Adipocyte (in vitro differentiated cells): Measurements from ENCODE around the gene CHMP4A.

Experiments
- DNase-seq: peaks from one replicate; pipeline ENCODE4 v3.0.0-alpha.2; 2015; ENCODE audit warnings: low read depth
- H3K27me3 ChIP-seq: replicated peaks from 2 replicates; pipeline ENCODE4 v1.7.0; 2013; ENCODE audit warnings: mild to moderate bottlenecking, low read length, moderate library complexity; ENCODE audit not compliant: control insufficient read depth, insufficient read depth
- H3K36me3 ChIP-seq: 2 replicates; pipeline ENCODE4 v1.7.0; 2013; ENCODE audit warnings: low read length, mild to moderate bottlenecking, moderate library complexity; ENCODE audit not compliant: control insufficient read depth, insufficient read depth, severe bottlenecking
- H3K4me1 ChIP-seq: 2 replicates; pipeline ENCODE4 v1.7.0; 2013; ENCODE audit warnings: mild to moderate bottlenecking, low read length, moderate library complexity; ENCODE audit not compliant: control insufficient read depth, insufficient read depth
- H3K4me3 ChIP-seq: 2 replicates; pipeline ENCODE4 v1.7.0; 2013; ENCODE audit warnings: mild to moderate bottlenecking, low read length, moderate library complexity
- H3K9ac ChIP-seq: 2 replicates; pipeline ENCODE4 v1.7.0; 2013; ENCODE audit warnings: mild to moderate bottlenecking, low read length, moderate library complexity
- H3K9me3 ChIP-seq: 2 replicates; pipeline ENCODE4 v1.7.0; 2013; ENCODE audit warnings: mild to moderate bottlenecking, low read length, moderate library complexity; ENCODE audit not compliant: control insufficient read depth

The CHMP4A gene

DNA sequence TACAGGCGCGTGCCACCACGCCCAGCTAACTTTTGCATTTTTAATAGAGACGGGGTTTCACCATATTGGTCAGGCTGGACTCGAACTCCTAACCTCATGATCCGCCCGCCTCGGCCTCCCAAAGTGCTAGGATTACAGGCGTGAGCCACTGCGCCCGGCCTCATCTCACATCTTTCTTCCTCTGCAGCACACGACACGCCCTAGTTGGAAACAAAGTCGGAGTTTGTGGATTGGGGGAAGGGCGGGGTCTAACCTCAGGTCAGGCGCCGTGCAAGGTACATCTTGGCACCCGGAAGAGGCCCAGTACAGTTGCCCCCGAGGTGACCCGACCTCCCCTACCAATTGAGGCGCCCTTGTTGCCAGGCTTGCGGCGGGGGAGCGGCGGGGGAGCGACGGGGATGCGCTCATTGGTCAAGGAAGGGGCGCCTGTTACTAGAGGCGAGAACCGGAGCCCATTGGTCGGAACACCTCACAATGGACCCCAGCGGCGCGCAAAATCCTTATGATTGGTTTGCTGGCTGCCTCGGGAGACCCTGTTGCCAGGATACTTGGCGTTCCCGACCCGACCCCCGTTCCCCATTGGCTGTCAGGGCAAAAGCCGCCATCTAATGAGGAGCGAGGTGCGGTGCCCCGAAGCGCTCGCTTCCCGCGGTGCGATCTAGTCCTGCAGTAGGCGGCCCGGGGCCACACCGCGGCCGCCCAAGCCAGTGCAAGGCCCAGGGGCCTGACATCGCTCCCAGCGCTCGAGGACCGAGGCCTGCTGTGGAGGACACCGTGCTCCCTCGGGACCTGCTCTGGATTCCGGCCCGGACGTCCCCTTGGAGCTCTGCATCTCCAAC is 41.6 kb downstream of the CHMP4A start, which contains the start of gene REC8:
TSS of gene REC8 (plus strand) at position 659 of the 839 bp plus-strand sequence. CDS start 473 bp downstream, outside the sequence.
- H3K27me3 ChIP-seq: no peaks in the 10 kb centered on the region
- H3K9ac ChIP-seq: no peak within 1 kb of the TSS
- no peak within 1 kb of the TSS for H3K4me3 ChIP-seq
- H3K36me3 ChIP-seq: peaks cover 16% of the 10 kb centered on the region
- no peaks in the 10 kb centered on the region for H3K4me1 ChIP-seq
- H3K9me3 ChIP-seq: no peaks in the 10 kb centered on the region
- DNase-seq: no peak

DNA sequence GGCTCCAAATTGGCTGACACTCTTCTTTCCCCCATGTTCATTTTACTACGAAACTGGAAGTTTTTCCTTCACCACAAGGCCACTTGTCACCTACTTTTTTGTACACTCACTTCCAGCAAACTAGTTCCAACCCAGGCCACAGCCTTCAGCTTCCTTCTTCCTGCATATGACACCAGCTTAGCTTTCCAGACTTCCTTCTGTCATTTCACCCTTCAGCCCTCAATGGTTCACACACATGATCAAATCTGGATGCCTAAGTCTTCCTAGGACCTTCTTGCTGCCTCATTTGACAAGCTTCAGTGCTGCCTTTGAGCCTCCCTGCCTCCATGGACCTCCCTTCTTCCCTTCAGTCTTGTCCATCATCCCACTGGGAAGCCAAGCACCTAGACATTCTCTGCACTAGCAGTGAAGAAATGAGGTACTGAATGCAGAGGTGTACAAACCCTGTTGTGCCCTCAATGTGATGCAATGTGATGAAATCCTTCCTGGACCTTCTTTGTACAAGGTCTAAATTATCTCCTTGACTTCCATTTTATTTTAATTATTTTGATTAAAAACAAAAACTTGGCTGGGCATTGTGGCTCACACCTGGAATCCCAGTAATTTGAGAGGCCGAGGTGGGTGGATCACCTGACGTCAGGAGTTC is 45.7 kb downstream of the CHMP4A start:
- H3K9me3 ChIP-seq: no peaks in the 10 kb centered on the region
- H3K36me3 ChIP-seq: peaks cover 48% of the 10 kb centered on the region
- no peak overlapping the region for H3K4me3 ChIP-seq
- H3K27me3 ChIP-seq: no peaks in the 10 kb centered on the region
- H3K9ac ChIP-seq: no peak overlapping the region
- H3K4me1 ChIP-seq: no peaks in the 10 kb centered on the region
- no peak for DNase-seq

DNA sequence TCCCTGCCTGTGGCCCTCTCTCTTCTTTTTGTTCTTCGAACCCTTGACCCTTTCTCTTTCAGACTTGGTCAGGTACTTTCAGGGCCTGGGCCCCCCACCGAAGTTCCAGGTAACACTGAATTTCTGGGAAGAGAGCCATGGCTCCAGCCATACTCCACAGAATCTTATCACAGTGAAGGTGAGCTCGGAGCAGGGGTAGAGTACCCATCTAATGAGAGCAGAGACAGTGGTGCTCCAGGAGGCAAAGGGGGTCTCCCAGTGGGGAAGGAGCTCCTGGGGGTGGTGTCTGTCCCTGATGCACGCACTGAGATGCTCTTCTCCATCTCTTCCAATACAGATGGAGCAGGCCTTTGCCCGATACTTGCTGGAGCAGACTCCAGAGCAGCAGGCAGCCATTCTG is 47.5 kb downstream of the CHMP4A start:
- no peaks in the 10 kb centered on the region for H3K27me3 ChIP-seq
- H3K4me1 ChIP-seq: peaks cover 13% of the 10 kb centered on the region
- peaks cover 48% of the 10 kb centered on the region for H3K36me3 ChIP-seq
- no peak for DNase-seq
- H3K9ac ChIP-seq: no peak overlapping the region
- H3K9me3 ChIP-seq: no peaks in the 10 kb centered on the region
- H3K4me3 ChIP-seq: no peak overlapping the region

DNA sequence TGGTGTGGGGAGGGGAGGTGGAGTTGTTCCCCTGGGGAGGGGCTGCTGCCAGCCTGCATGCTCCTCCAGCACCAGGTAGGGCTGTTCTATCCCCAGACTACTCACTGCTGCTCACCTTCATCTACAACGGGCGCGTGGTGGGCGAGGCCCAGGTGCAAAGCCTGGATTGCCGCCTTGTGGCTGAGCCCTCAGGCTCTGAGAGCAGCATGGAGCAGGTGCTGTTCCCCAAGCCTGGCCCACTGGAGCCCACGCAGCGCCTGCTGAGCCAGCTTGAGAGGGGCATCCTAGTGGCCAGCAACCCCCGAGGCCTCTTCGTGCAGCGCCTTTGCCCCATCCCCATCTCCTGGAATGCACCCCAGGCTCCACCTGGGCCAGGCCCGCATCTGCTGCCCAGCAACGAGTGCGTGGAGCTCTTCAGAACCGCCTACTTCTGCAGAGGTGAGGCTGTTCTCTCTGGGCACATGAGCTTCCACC is 48.7 kb downstream of the CHMP4A start:
- Histone ChIP-seq H3K27me3 (no peaks in the 10 kb centered on the region), H3K4me1 (peaks cover 13% of the 10 kb centered on the region), H3K36me3 (peaks cover 60% of the 10 kb centered on the region), H3K4me3 (no peak overlapping the region), H3K9ac (no peak overlapping the region), H3K9me3 (no peaks in the 10 kb centered on the region)
- no peak for DNase-seq

DNA sequence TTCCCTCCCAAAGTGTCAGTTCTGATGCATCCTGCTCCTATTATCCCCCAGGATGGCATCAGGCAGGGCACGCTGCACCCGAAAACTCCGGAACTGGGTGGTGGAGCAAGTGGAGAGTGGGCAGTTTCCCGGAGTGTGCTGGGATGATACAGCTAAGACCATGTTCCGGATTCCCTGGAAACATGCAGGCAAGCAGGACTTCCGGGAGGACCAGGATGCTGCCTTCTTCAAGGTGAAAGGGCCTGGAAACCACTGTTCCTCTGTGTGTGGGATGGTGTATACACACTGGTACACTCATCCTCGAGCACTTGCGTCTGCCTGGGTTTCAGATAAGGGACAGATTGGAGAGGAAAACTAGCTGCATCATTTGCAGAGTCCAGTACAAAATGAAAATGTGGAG is 51.2 kb downstream of the CHMP4A start:
- H3K36me3 ChIP-seq: peaks cover 71% of the 10 kb centered on the region
- no peak for DNase-seq
- peak overlapping the region; percentile 92 for H3K4me3 ChIP-seq
- H3K27me3 ChIP-seq: no peaks in the 10 kb centered on the region
- H3K9ac ChIP-seq: peak overlapping the region; percentile 96
- H3K9me3 ChIP-seq: no peaks in the 10 kb centered on the region
- H3K4me1 ChIP-seq: peaks cover 13% of the 10 kb centered on the region

DNA sequence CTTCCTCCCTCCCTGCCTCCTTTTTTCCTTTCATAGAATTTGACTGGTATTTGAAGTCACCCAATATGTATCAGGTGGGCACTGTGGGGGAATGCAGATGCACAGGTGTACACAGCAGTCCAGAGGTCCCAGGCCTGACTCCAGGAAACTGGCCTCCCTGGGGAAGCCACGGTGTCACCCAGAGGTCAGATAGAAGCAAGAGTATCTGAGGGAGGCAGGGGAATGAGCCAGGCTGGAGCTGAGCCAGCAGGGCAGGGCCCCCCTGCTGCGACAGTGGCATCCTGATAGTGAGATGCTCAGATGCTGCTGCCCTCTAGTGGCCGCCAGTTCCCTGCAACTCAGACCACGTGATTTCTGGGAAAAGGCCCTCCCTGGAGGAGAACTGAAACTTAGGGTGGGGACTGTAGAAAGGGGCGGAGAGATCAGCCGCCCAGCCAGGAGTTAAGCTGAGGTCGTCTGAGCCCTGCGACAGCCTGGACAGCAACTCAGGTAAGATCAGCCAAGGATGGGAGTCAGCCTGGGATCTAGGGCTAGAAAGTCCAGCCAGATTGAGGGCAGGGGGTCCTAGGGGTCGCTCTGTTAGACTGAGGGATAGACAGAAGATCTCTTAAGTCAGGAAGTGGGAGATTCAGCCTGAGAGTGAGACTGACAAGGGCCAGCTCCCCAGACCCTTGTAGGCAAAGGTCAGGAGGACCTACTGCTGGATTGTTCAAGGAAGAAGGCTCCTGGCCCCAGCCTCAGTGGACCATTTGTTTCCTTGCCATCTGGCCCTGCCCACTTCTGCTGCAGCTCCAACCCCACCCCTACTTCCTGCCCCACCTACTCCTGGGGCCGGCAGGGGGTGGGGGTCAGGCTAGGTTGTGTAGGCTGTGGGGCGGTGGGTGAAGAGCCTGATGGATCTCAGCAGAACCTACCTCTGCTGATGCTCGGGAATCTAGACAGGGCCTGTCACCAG is 52.2 kb downstream of the CHMP4A start, which contains the start of gene IRF9:
TSS of gene IRF9 (plus strand) at position 416 of the 955 bp plus-strand sequence. CDS start 880 bp downstream, outside the sequence.
- Histone ChIP-seq H3K9me3 (no peaks in the 10 kb centered on the region), H3K27me3 (no peaks in the 10 kb centered on the region), H3K4me3 (peak within 1 kb of the TSS; percentile 92), H3K36me3 (peaks cover 71% of the 10 kb centered on the region), H3K9ac (peak within 1 kb of the TSS; percentile 96), H3K4me1 (peaks cover 13% of the 10 kb centered on the region)
- DNase-seq: peak; percentile 97

DNA sequence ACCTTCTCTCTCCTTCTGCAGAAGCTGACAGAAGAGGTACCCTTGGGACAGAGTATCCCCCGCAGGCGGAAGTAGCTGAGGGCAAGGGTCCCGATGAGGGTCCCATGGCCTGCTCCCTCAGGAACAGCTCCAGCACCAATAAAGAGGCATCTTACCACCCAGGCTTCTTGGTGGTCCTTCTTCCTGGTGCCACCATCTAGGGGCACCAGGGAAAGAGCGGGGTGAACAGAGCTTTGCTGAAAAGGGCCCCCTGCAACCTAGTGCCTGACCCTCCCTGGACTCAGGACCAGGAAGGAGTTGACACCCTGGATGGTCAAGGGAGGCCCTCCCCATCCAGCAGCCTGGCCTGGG is 52.8 kb downstream of the CHMP4A start:
- Histone ChIP-seq H3K4me3 (no peak overlapping the region), H3K9me3 (no peaks in the 10 kb centered on the region), H3K9ac (no peak overlapping the region), H3K4me1 (peaks cover 13% of the 10 kb centered on the region), H3K27me3 (no peaks in the 10 kb centered on the region), H3K36me3 (peaks cover 71% of the 10 kb centered on the region)
- DNase-seq: no peak

DNA sequence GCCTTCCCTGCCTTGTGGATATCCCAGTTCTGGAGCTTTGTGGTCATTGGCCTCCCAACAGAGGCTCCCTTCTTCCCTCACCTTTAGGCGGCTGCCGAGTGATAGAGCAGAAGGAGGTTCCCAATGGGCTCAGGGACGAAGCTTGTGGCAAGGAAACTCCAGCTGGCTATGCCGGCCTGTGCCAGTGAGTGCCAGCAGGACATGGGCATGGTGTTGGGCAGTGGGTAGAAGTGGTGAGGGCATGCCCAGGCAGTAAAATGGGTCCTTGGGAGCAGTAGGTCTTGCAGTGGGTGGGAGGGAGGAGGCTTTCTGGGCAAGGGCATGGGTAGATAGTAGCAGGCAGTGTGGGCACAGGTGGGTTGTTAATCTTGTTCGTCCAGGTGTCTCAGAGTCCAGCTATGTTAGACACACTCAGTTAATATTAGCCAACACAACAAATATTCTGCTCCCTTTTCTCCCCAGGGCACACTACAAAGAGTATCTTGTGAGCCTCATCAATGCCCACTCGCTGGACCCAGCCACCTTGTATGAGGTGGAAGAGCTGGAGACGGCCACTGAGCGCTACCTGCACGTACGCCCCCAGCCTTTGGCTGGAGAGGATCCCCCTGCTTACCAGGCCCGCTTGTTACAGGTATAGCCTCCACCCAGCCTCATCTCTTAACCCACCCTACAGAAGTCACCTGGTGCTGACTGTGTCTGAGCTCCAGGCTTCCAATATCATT is 53.4 kb downstream of the CHMP4A start:
- H3K9ac ChIP-seq: no peak overlapping the region
- no peak overlapping the region for H3K4me3 ChIP-seq
- no peaks in the 10 kb centered on the region for H3K27me3 ChIP-seq
- DNase-seq: no peak
- no peaks in the 10 kb centered on the region for H3K9me3 ChIP-seq
- peaks cover 71% of the 10 kb centered on the region for H3K36me3 ChIP-seq
- peaks cover 13% of the 10 kb centered on the region for H3K4me1 ChIP-seq
